DND-41 (cell line): ENCODE measurements around the gene PLPP7.
"Not testable (repeated sequence)": the region's sequence is repeated elsewhere in the genome, so short reads cannot be mapped to it uniquely, and the experiment has no call there.

Experiments used
- ATAC-seq: fragments of 200-7000 bp; cut with Tn5 transposase; 3 replicates; pipeline ENCODE4 v1.9.1; 2021; ENCODE audit warnings: low read depth; ENCODE audit not compliant: insufficient read depth
- DNase-seq: peaks from one replicate; pipeline ENCODE4 v3.0.0-alpha.2; 2020
- H2AFZ ChIP-seq: 2 replicates; pipeline ENCODE4 v1.6.0; 2012; ENCODE audit warnings: low read depth, low read length
- H3K27ac ChIP-seq: 2 replicates; pipeline ENCODE4 v1.5.1; 2012; ENCODE audit warnings: low read length, inconsistent platforms
- H3K27me3 ChIP-seq: fragments of 200-600 bp; sonication (generic); 2 replicates; pipeline ENCODE4 v1.6.0; 2012; ENCODE audit warnings: low read length, mild to moderate bottlenecking, inconsistent platforms; ENCODE audit not compliant: insufficient read depth, poor library complexity
- H3K36me3 ChIP-seq: 2 replicates; pipeline ENCODE4 v1.5.1; 2012; ENCODE audit warnings: low read length, inconsistent platforms; ENCODE audit not compliant: insufficient read depth
- H3K4me1 ChIP-seq: 2 replicates; pipeline ENCODE4 v1.5.1; 2012; ENCODE audit warnings: mild to moderate bottlenecking, low read length; ENCODE audit not compliant: insufficient read depth
- H3K4me2 ChIP-seq: 2 replicates; pipeline ENCODE4 v1.6.0; 2012; ENCODE audit warnings: mild to moderate bottlenecking, moderate library complexity, low read length, inconsistent platforms; ENCODE audit not compliant: insufficient read depth
- H3K4me3 ChIP-seq, 2 experiments: fragments of 200-600 bp in 1 of 2; shearing (Covaris generic) in 1 of 2; 2 replicates each; pipeline ENCODE4 v1.5.1; 2012 to 2016; ENCODE audit warnings: inconsistent platforms in 2 of 2, low read length in 2 of 2, mild to moderate bottlenecking in 2 of 2, low read depth in 1 of 2, moderate library complexity in 1 of 2
- H3K79me2 ChIP-seq: 2 replicates; pipeline ENCODE4 v1.6.0; 2012; ENCODE audit warnings: low read length, inconsistent platforms; ENCODE audit not compliant: insufficient read depth
- H3K9ac ChIP-seq: 2 replicates; pipeline ENCODE4 v1.6.0; 2012; ENCODE audit warnings: low read depth, mild to moderate bottlenecking, inconsistent platforms, low read length, moderate library complexity
- H3K9me3 ChIP-seq: 2 replicates; pipeline ENCODE4 v1.5.1; 2012; ENCODE audit warnings: low read length, moderate library complexity, mild to moderate bottlenecking, inconsistent platforms; ENCODE audit not compliant: insufficient read depth, severe bottlenecking
- H4K20me1 ChIP-seq: 2 replicates; pipeline ENCODE4 v1.6.0; 2012; ENCODE audit warnings: low read length; ENCODE audit not compliant: insufficient read depth
- EZH2 ChIP-seq: IDR thresholded peaks from 3 replicates; pipeline ENCODE4 v1.6.1; 2012; ENCODE audit warnings: borderline replicate concordance, low read depth, mild to moderate bottlenecking, moderate library complexity, low read length, inconsistent platforms; ENCODE audit not compliant: severe bottlenecking
- TF ChIP-seq, protein P1 (sequence below): IDR thresholded peaks from 2 replicates; pipeline ENCODE4 v1.5.1; 2012; ENCODE audit warnings: borderline replicate concordance, low read length, moderate library complexity, mild to moderate bottlenecking; ENCODE audit not compliant: poor library complexity, severe bottlenecking; ENCODE audit errors: extremely low read depth

The PLPP7 gene

DNA sequence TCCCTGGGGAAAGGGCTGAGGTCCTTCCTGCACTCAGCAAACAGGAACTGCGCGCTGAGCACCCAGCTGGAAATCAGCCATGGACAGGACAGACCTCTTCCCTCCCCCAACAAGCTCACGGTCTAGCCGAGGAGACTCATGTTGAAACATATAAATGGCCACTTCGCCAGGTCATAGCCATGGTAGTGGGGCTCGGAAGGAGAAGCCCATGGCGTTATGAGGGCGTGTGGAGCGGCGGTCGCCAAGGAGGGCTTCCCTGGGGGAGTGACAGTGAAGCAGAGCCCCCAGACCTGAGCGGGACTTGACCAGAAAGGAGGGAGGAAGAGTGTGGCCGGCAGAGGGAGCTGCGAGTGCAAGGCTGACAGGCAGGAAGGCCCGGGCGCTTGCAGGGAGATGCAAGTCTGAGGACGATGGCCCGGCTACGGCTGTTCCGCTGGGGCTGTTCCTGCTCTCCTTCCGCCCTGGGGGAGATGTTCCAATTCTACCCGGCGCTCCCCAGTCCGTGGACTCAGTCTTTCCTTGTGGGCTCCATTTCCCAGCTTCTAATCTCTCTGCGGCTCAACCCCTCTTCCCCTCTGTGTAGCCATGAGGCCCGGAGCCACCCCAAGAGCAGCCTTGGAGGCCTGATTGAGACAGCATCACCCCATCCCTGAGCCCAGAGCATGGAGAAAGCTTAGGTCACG is 60.5 kb downstream of the PLPP7 start:
- TF ChIP-seq, protein P1, sequence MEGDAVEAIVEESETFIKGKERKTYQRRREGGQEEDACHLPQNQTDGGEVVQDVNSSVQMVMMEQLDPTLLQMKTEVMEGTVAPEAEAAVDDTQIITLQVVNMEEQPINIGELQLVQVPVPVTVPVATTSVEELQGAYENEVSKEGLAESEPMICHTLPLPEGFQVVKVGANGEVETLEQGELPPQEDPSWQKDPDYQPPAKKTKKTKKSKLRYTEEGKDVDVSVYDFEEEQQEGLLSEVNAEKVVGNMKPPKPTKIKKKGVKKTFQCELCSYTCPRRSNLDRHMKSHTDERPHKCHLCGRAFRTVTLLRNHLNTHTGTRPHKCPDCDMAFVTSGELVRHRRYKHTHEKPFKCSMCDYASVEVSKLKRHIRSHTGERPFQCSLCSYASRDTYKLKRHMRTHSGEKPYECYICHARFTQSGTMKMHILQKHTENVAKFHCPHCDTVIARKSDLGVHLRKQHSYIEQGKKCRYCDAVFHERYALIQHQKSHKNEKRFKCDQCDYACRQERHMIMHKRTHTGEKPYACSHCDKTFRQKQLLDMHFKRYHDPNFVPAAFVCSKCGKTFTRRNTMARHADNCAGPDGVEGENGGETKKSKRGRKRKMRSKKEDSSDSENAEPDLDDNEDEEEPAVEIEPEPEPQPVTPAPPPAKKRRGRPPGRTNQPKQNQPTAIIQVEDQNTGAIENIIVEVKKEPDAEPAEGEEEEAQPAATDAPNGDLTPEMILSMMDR, result peak; percentile 88
- TF ChIP-seq EZH2, result no peak
- ATAC-seq (peak; percentile 99), DNase-seq (peak; percentile 86)
- Histone ChIP-seq H3K4me3 (peak overlapping the region in 1 of 2 experiments; percentile 41; a peak in 2 of 4 replicates), H3K27me3 (no peaks in the 10 kb centered on the region), H3K79me2 (no peaks in the 10 kb centered on the region), H4K20me1 (no peaks in the 10 kb centered on the region), H3K9me3 (no peaks in the 10 kb centered on the region), H3K36me3 (no peaks in the 10 kb centered on the region), H3K4me1 (peaks cover 10% of the 10 kb centered on the region), H3K9ac (peak overlapping the region; percentile 31), H3K27ac (no peak overlapping the region), H3K4me2 (peak overlapping the region; percentile 56), H2AFZ (peak overlapping the region; percentile 86)

DNA sequence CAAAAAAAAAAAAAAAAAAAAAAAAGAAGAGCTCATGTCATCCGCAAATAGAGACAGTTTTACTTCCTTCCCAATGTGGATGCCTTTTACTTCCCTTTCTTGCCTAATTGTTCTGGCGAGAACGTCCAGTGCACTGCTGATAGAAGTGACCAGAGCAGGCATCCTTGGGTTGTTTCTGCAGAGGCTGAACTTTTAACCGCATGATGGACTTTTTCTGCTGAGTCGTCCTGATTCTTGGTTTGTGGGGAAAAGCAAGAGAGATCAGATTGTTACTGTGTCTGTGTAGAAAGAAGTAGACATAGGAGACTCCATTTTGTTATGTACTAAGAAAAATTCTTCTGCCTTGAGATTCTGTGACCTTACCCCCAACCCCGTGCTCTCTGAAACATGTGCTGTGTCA is 67.0 kb downstream of the PLPP7 start:
- not testable (repeated sequence) for DNase-seq, H3K9me3 ChIP-seq, ATAC-seq, H3K27me3 ChIP-seq, H3K4me3 ChIP-seq, H3K4me2 ChIP-seq, H3K27ac ChIP-seq, H2AFZ ChIP-seq, H3K36me3 ChIP-seq, H3K79me2 ChIP-seq, H4K20me1 ChIP-seq, H3K9ac ChIP-seq
- H3K4me1 ChIP-seq, result peaks cover 17% of the 10 kb centered on the region

DNA sequence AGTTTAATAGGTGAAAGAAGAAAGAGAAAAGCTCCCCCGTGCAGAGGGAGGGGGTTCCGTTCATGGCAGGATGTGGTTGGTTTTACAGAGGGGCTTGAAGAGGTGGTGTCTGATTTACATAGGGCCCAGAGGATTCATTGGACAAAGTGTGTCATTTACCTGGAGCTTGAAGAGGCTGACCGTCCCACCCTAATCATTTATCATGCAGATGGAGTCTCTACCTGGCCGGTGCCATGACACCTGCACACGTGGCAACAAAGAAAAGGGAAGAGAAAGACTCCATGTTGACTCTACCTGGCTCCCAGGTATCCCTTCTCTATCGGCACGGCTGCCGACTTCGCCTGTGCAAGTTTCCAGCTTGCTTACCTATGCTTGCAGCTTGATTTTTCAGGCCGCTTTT is 69.0 kb downstream of the PLPP7 start:
- H3K4me2 ChIP-seq, result no peak overlapping the region
- H3K4me1 ChIP-seq, result peaks cover 20% of the 10 kb centered on the region
- TF ChIP-seq, protein P1, result no peak
- no peak for TF ChIP-seq EZH2
- H3K79me2 ChIP-seq, result no peaks in the 10 kb centered on the region
- no peaks in the 10 kb centered on the region for H3K9me3 ChIP-seq
- H3K9ac ChIP-seq, result no peak overlapping the region
- no peaks in the 10 kb centered on the region for H4K20me1 ChIP-seq
- ATAC-seq (peak; percentile 93), DNase-seq (peak; percentile 63)
- H3K36me3 ChIP-seq, result no peaks in the 10 kb centered on the region
- H3K27me3 ChIP-seq, result no peaks in the 10 kb centered on the region
- no peak overlapping the region for H2AFZ ChIP-seq
- H3K27ac ChIP-seq, result no peak overlapping the region
- H3K4me3 ChIP-seq, result no peak overlapping the region
